H9 (cell line): Measurements from ENCODE around the gene NRCAM. TPM values are rescaled to one million over a fixed set of nuclear protein-coding genes. Genes with fewer than 3 reads are reported as not detected.
A peak's percentile ranks its signal among the peaks of the same experiment; 100 is the strongest.

Source experiments
- DNase-seq: peaks from one replicate; pipeline ENCODE4 v3.0.0-alpha.2; 2017
- H2AFZ ChIP-seq: one replicate; pipeline ENCODE4 v1.6.1; 2013; ENCODE audit warnings: mild to moderate bottlenecking, low read length, control low read depth, moderate library complexity
- H2AK5ac ChIP-seq: 2 replicates; pipeline ENCODE4 v1.6.1; 2013; ENCODE audit warnings: low read length, control low read depth, mixed read lengths; ENCODE audit not compliant: insufficient read length
- H2BK120ac ChIP-seq: one replicate; pipeline ENCODE4 v1.6.1; 2013; ENCODE audit warnings: low read depth, mild to moderate bottlenecking, low read length, control low read depth, inconsistent platforms; ENCODE audit not compliant: poor library complexity, severe bottlenecking
- H2BK12ac ChIP-seq: 2 replicates; pipeline ENCODE4 v1.6.1; 2013; ENCODE audit warnings: low read length, control low read depth, mixed read lengths, low read depth; ENCODE audit not compliant: insufficient read length
- H2BK15ac ChIP-seq: 2 replicates; pipeline ENCODE4 v1.6.1; 2013; ENCODE audit warnings: low read depth, low read length, control low read depth
- H2BK20ac ChIP-seq: one replicate; pipeline ENCODE4 v1.6.1; 2013; ENCODE audit warnings: low read depth, mild to moderate bottlenecking, low read length, control low read depth, inconsistent platforms; ENCODE audit not compliant: poor library complexity, severe bottlenecking
- H2BK5ac ChIP-seq: 2 replicates; pipeline ENCODE4 v1.6.1; 2013; ENCODE audit warnings: low read length, control low read depth, mixed read lengths; ENCODE audit not compliant: insufficient read length
- H3K14ac ChIP-seq: 2 replicates; pipeline ENCODE4 v1.6.1; 2013; ENCODE audit warnings: low read length, control low read depth; ENCODE audit not compliant: insufficient read depth
- H3K18ac ChIP-seq: 2 replicates; pipeline ENCODE4 v1.6.1; 2013; ENCODE audit warnings: low read depth, mild to moderate bottlenecking, mixed read lengths, low read length, control low read depth; ENCODE audit not compliant: insufficient read length
- H3K23ac ChIP-seq: 2 replicates; pipeline ENCODE4 v1.6.1; 2013; ENCODE audit warnings: low read length, control low read depth, mixed read lengths, low read depth; ENCODE audit not compliant: insufficient read length
- H3K23me2 ChIP-seq: 2 replicates; pipeline ENCODE4 v1.6.1; 2013; ENCODE audit warnings: low read depth, mild to moderate bottlenecking, mixed read lengths, low read length, control low read depth; ENCODE audit not compliant: insufficient read length, poor library complexity, severe bottlenecking
- H3K27ac ChIP-seq: 2 replicates; pipeline ENCODE4 v1.5.1; 2013; ENCODE audit warnings: low read length, control low read depth, mixed read lengths, low read depth; ENCODE audit not compliant: insufficient read length
- H3K27me3 ChIP-seq: 2 replicates; pipeline ENCODE4 v1.6.1; 2013; ENCODE audit warnings: low read length, control low read depth, inconsistent platforms; ENCODE audit not compliant: insufficient read depth
- H3K4ac ChIP-seq: 2 replicates; pipeline ENCODE4 v1.6.1; 2013; ENCODE audit warnings: low read depth, mild to moderate bottlenecking, control low read depth, inconsistent platforms, low read length, moderate library complexity
- H3K4me1 ChIP-seq: 2 replicates; pipeline ENCODE4 v1.6.1; 2013; ENCODE audit warnings: low read length, control low read depth, inconsistent platforms; ENCODE audit not compliant: insufficient read depth
- H3K4me2 ChIP-seq: 2 replicates; pipeline ENCODE4 v1.6.1; 2013; ENCODE audit warnings: low read length, control low read depth, mixed read lengths; ENCODE audit not compliant: insufficient read length, insufficient read depth
- H3K56ac ChIP-seq: 2 replicates; pipeline ENCODE4 v1.6.1; 2013; ENCODE audit warnings: low read depth, mild to moderate bottlenecking, mixed read lengths, low read length, control low read depth; ENCODE audit not compliant: insufficient read length
- H3K79me1 ChIP-seq: 2 replicates; pipeline ENCODE4 v1.6.1; 2013; ENCODE audit warnings: low read depth, mild to moderate bottlenecking, moderate library complexity, low read length, control low read depth, inconsistent platforms; ENCODE audit not compliant: insufficient read depth, poor library complexity, severe bottlenecking
- H3K79me2 ChIP-seq: 2 replicates; pipeline ENCODE4 v1.6.1; 2013; ENCODE audit warnings: low read length, control low read depth, inconsistent platforms; ENCODE audit not compliant: insufficient read depth
- H3K9ac ChIP-seq: 2 replicates; pipeline ENCODE4 v1.6.1; 2013; ENCODE audit warnings: low read length, control low read depth, mixed read lengths; ENCODE audit not compliant: insufficient read length; ENCODE audit errors: extremely low read depth
- H3K9me3 ChIP-seq: one replicate; pipeline ENCODE4 v1.6.1; 2013; ENCODE audit warnings: low read depth, low read length, inconsistent platforms; ENCODE audit not compliant: control insufficient read depth
- H3T11ph ChIP-seq: one replicate; pipeline ENCODE4 v1.6.1; 2013; ENCODE audit warnings: mild to moderate bottlenecking, low read length, control low read depth, inconsistent platforms
- H4K20me1 ChIP-seq: one replicate; pipeline ENCODE4 v1.6.1; 2013; ENCODE audit not compliant: control insufficient read depth, insufficient read length, insufficient read depth
- H4K5ac ChIP-seq: 2 replicates; pipeline ENCODE4 v1.6.1; 2013; ENCODE audit warnings: low read depth, mild to moderate bottlenecking, mixed read lengths, low read length, control low read depth; ENCODE audit not compliant: insufficient read length
- H4K8ac ChIP-seq: replicated peaks from 2 replicates; pipeline ENCODE4 v1.6.1; 2013; ENCODE audit warnings: low read length, control low read depth, mixed read lengths, low read depth; ENCODE audit not compliant: insufficient read length
- H4K91ac ChIP-seq: 2 replicates; pipeline ENCODE4 v1.6.1; 2013; ENCODE audit warnings: low read depth, mild to moderate bottlenecking, moderate library complexity, mixed read lengths, low read length, control low read depth; ENCODE audit not compliant: insufficient read length
- H3K27ac Mint-ChIP-seq, 3 experiments: 2 replicates in 2 of 3; 3 replicates in 1 of 3; pipeline ENCODE4 v1.8.0; 2020 to 2021; ENCODE audit warnings: mixed read lengths in 3 of 3, mild to moderate bottlenecking in 1 of 3, moderate library complexity in 1 of 3
- H3K27me3 Mint-ChIP-seq: 2 replicates; pipeline ENCODE4 v1.8.0; 2021; ENCODE audit warnings: low read depth, mild to moderate bottlenecking, moderate library complexity, mixed read lengths
- H3K36me3 Mint-ChIP-seq, 3 experiments: 2 replicates in 2 of 3; 3 replicates in 1 of 3; pipeline ENCODE4 v1.8.0; 2020 to 2021; ENCODE audit warnings: low read depth in 3 of 3, mixed read lengths in 3 of 3; ENCODE audit not compliant: insufficient read depth in 1 of 3
- H3K4me1 Mint-ChIP-seq, 2 experiments: 2 replicates each; pipeline ENCODE4 v1.8.0; 2020; ENCODE audit warnings: mixed read lengths in 2 of 2
- H3K4me3 Mint-ChIP-seq, 2 experiments: 2 replicates in 1 of 2; 3 replicates in 1 of 2; pipeline ENCODE4 v1.8.0; 2020 to 2021; ENCODE audit warnings: mild to moderate bottlenecking in 2 of 2, mixed read lengths in 2 of 2, moderate library complexity in 1 of 2
- H3K9me3 Mint-ChIP-seq, 2 experiments: 2 replicates in 1 of 2; 3 replicates in 1 of 2; pipeline ENCODE4 v1.8.0; 2020; ENCODE audit warnings: mild to moderate bottlenecking in 2 of 2, mixed read lengths in 2 of 2, moderate library complexity in 1 of 2
- WGBS: extraction: QIAGEN DNeasy Blood & Tissue Kit; methylation state at CpG from one replicate; pipeline ENCODE4 v1.1.7; 2013; ENCODE audit warnings: missing lambda C conversion rate, low lambda C conversion rate, mixed read lengths; ENCODE audit not compliant: insufficient read length; ENCODE audit errors: extremely low coverage; 5-methylcytosine and 5-hydroxymethylcytosine counted together
- total RNA-seq: library from RNA; stranded (reverse); gene quantifications from 2 replicates; pipeline ENCODE4 v1.2.1, GENCODE V29; 2021
- TF ChIP-seq, protein P1 (sequence below): fragments of 200-600 bp; sonication (generic); conservative IDR thresholded peaks from 3 replicates; pipeline ENCODE4 v1.8.0; 2021; ENCODE audit warnings: antibody characterized with exemption, mild to moderate bottlenecking

The NRCAM gene
- total RNA-seq, 1 experiment from 2014 or later = 2.3 TPM

DNA sequence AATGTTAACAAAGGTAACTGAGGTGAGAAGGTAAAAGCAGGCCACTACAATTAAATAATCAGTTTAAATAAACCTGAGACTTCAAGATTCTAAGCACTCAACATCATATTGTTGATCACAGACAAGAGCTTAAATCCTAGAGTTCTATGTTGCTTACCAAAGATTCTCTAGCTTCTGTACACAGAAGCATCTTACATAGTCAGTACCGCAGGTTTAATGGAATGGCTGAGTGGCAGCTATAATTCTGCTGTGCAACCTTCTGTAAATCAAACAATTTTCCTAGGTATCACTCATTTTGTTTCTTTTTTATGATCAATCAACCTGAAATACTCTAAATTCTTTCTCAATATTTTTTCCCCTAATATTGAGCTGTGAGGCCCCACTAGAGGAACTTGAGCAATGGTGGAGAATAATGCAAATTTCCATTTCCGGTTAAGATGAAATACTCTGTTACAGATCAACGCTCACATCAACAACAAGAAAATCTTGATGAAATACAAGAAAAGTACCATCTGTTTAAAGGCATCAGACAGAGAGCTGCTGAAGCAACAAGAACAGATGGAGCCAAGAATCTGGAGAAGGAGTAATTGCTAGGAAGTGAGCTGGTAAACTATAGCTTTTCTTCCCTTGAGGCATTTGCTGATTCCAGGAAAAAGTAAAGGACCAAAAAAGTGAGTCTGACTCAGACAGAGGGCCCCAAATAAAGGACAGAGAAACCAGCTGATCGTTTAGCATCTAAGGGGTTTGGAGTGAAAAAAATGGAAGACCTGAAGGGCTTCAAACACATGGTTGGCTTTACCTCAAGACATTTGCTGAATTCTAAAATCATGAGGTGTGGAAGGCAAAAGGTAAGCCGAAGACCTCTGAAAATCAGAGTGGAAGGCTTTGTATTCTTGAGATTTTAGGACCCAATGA, 47.1 kb upstream of the NRCAM start:
- Histone ChIP-seq H4K8ac (no peak overlapping the region), H2AK5ac (no peak overlapping the region), H3K14ac (no peak overlapping the region), H3K23me2 (no peaks in the 10 kb centered on the region), H3K4me1 (no peaks in the 10 kb centered on the region), H3K79me2 (no peaks in the 10 kb centered on the region), H3K4me2 (no peak overlapping the region), H4K91ac (no peak overlapping the region), H2BK5ac (no peak overlapping the region), H2BK15ac (no peak overlapping the region), H3K79me1 (no peaks in the 10 kb centered on the region), H3K27me3 (no peaks in the 10 kb centered on the region), H2BK12ac (no peak overlapping the region), H4K20me1 (no peaks in the 10 kb centered on the region), H3K9ac (no peak overlapping the region), H3K9me3 (no peaks in the 10 kb centered on the region), H2BK20ac (no peak overlapping the region), H4K5ac (no peak overlapping the region), H2AFZ (no peak overlapping the region), H3T11ph (no peak overlapping the region), H2BK120ac (no peak overlapping the region), H3K18ac (no peak overlapping the region), H3K4ac (no peak overlapping the region), H3K27ac (no peak overlapping the region), H3K56ac (no peak overlapping the region), H3K23ac (no peak overlapping the region)
- H3K27me3 Mint-ChIP-seq = no peaks in the 10 kb centered on the region
- H3K36me3 Mint-ChIP-seq = peaks cover 1 to 24% (median 14%) of the 10 kb centered on the region in 3 experiments; a peak in 5 of 7 replicates
- no peak for DNase-seq
- TF ChIP-seq, protein P1, sequence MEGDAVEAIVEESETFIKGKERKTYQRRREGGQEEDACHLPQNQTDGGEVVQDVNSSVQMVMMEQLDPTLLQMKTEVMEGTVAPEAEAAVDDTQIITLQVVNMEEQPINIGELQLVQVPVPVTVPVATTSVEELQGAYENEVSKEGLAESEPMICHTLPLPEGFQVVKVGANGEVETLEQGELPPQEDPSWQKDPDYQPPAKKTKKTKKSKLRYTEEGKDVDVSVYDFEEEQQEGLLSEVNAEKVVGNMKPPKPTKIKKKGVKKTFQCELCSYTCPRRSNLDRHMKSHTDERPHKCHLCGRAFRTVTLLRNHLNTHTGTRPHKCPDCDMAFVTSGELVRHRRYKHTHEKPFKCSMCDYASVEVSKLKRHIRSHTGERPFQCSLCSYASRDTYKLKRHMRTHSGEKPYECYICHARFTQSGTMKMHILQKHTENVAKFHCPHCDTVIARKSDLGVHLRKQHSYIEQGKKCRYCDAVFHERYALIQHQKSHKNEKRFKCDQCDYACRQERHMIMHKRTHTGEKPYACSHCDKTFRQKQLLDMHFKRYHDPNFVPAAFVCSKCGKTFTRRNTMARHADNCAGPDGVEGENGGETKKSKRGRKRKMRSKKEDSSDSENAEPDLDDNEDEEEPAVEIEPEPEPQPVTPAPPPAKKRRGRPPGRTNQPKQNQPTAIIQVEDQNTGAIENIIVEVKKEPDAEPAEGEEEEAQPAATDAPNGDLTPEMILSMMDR = no peak
- H3K27ac Mint-ChIP-seq = peak overlapping the region in 2 of 3 experiments; percentile 3 to 75; a peak in 4 of 7 replicates
- no peaks in the 10 kb centered on the region for H3K9me3 Mint-ChIP-seq
- no CpG with 5 or more reads among the region's 5 CpGs for WGBS
- H3K4me3 Mint-ChIP-seq = no peak overlapping the region
- H3K4me1 Mint-ChIP-seq = peaks cover 0 to 4% of the 10 kb centered on the region in 2 experiments; a peak in 1 of 4 replicates
